Measurements from ENCODE around the gene CLIC5.
A peak's percentile ranks its signal among the peaks of the same experiment; 100 is the strongest.

The CLIC5 gene

GRCh38 chr6:45969883-45970282 lies 45.8 kb downstream of the CLIC5 start:
- Histone ChIP-seq H3K27me3 (ENCODE audit: insufficient read depth, low read length) (no peaks in the 10 kb centered on the region), H3K4me3 (ENCODE audit: low read depth, low read length) (no peak overlapping the region), H4K91ac (ENCODE audit: low read depth, low read length) (no peak overlapping the region), H2BK120ac (ENCODE audit: insufficient read depth, low read length, poor library complexity) (no peak overlapping the region), H3K9me3 (ENCODE audit: insufficient read depth, low read depth, low read length) (no peaks in the 10 kb centered on the region), H4K12ac (ENCODE audit: low read depth, low read length) (no peak overlapping the region), H3K14ac (ENCODE audit: low read length) (no peak overlapping the region), H2BK12ac (ENCODE audit: low read length) (no peak overlapping the region), H3K79me1 (ENCODE audit: low read length) (peaks cover 7% of the 10 kb centered on the region), H3K4ac (ENCODE audit: low read depth, low read length) (no peak overlapping the region), H3K27ac (ENCODE audit: low read depth, low read length) (no peak overlapping the region), H4K8ac (ENCODE audit: low read depth, low read length) (no peak overlapping the region), H3K9ac (ENCODE audit: low read length) (no peak overlapping the region), H2BK5ac (ENCODE audit: low read depth, low read length, poor library complexity) (no peak overlapping the region), H3K4me1 (ENCODE audit: control insufficient read depth in 1 of 2, insufficient read depth in 2 of 2, low read length in 2 of 2) (peaks cover 5 to 6% of the 10 kb centered on the region in 2 experiments), H3K4me2 (ENCODE audit: low read length) (no peak overlapping the region), H3K23ac (ENCODE audit: low read length) (no peak overlapping the region), H3K18ac (ENCODE audit: low read length) (no peak overlapping the region), H3K79me2 (ENCODE audit: control insufficient read depth, insufficient read depth, low read length, poor library complexity) (no peaks in the 10 kb centered on the region), H2AK5ac (ENCODE audit: low read length) (no peak overlapping the region), H3K36me3 (ENCODE audit: control insufficient read depth in 1 of 2, insufficient read depth in 2 of 2, low read length in 2 of 2) (no peaks in the 10 kb centered on the region), H2AFZ (ENCODE audit: insufficient read depth, low read length, poor library complexity) (no peak overlapping the region)
- WGBS (ENCODE audit: extremely low coverage, insufficient coverage, insufficient read length), result no CpG with 5 or more reads among the region's 2 CpGs
- no peak for DNase-seq

GRCh38 chr6:45969026-45969425 lies 46.6 kb downstream of the CLIC5 start:
- no peak overlapping the region for H3K14ac ChIP-seq (ENCODE audit: low read length)
- H4K12ac ChIP-seq (ENCODE audit: low read depth, low read length), result no peak overlapping the region
- no peak for DNase-seq
- H2AK5ac ChIP-seq (ENCODE audit: low read length), result no peak overlapping the region
- no peak overlapping the region for H2AFZ ChIP-seq (ENCODE audit: insufficient read depth, low read length, poor library complexity)
- no peak overlapping the region for H3K4me2 ChIP-seq (ENCODE audit: low read length)
- H3K36me3 ChIP-seq (ENCODE audit: control insufficient read depth in 1 of 2, insufficient read depth in 2 of 2, low read length in 2 of 2), result no peaks in the 10 kb centered on the region
- H4K8ac ChIP-seq (ENCODE audit: low read depth, low read length), result no peak overlapping the region
- no peak overlapping the region for H3K23ac ChIP-seq (ENCODE audit: low read length)
- no peak overlapping the region for H4K91ac ChIP-seq (ENCODE audit: low read depth, low read length)
- no peak overlapping the region for H2BK120ac ChIP-seq (ENCODE audit: insufficient read depth, low read length, poor library complexity)
- H3K4me1 ChIP-seq (ENCODE audit: control insufficient read depth in 1 of 2, insufficient read depth in 2 of 2, low read length in 2 of 2), result peaks cover 5 to 6% of the 10 kb centered on the region in 2 experiments
- H3K4ac ChIP-seq (ENCODE audit: low read depth, low read length), result no peak overlapping the region
- WGBS (ENCODE audit: extremely low coverage, insufficient coverage, insufficient read length), result no CpG with 5 or more reads among the region's 2 CpGs
- no peak overlapping the region for H2BK5ac ChIP-seq (ENCODE audit: low read depth, low read length, poor library complexity)
- no peaks in the 10 kb centered on the region for H3K79me2 ChIP-seq (ENCODE audit: control insufficient read depth, insufficient read depth, low read length, poor library complexity)
- H3K4me3 ChIP-seq (ENCODE audit: low read depth, low read length), result no peak overlapping the region
- H3K27me3 ChIP-seq (ENCODE audit: insufficient read depth, low read length), result no peaks in the 10 kb centered on the region
- no peak overlapping the region for H3K27ac ChIP-seq (ENCODE audit: low read depth, low read length)
- no peak overlapping the region for H2BK12ac ChIP-seq (ENCODE audit: low read length)
- H3K9me3 ChIP-seq (ENCODE audit: insufficient read depth, low read depth, low read length), result no peaks in the 10 kb centered on the region
- peaks cover 7% of the 10 kb centered on the region for H3K79me1 ChIP-seq (ENCODE audit: low read length)
- no peak overlapping the region for H3K18ac ChIP-seq (ENCODE audit: low read length)
- no peak overlapping the region for H3K9ac ChIP-seq (ENCODE audit: low read length)

GRCh38 chr6:45967363-45967762 lies 48.3 kb downstream of the CLIC5 start:
- no peak overlapping the region for H3K23ac ChIP-seq (ENCODE audit: low read length)
- no peaks in the 10 kb centered on the region for H3K27me3 ChIP-seq (ENCODE audit: insufficient read depth, low read length)
- no CpG with 5 or more reads among the region's 1 CpG for WGBS (ENCODE audit: extremely low coverage, insufficient coverage, insufficient read length)
- H3K4me3 ChIP-seq (ENCODE audit: low read depth, low read length), result no peak overlapping the region
- H3K27ac ChIP-seq (ENCODE audit: low read depth, low read length), result no peak overlapping the region
- no peak overlapping the region for H4K12ac ChIP-seq (ENCODE audit: low read depth, low read length)
- DNase-seq, result peak; percentile 68 to 86
- H3K18ac ChIP-seq (ENCODE audit: low read length), result no peak overlapping the region
- H2AFZ ChIP-seq (ENCODE audit: insufficient read depth, low read length, poor library complexity), result no peak overlapping the region
- H2BK120ac ChIP-seq (ENCODE audit: insufficient read depth, low read length, poor library complexity), result no peak overlapping the region
- H2BK12ac ChIP-seq (ENCODE audit: low read length), result no peak overlapping the region
- no peak overlapping the region for H3K4ac ChIP-seq (ENCODE audit: low read depth, low read length)
- no peak overlapping the region for H3K9ac ChIP-seq (ENCODE audit: low read length)
- no peak overlapping the region for H4K91ac ChIP-seq (ENCODE audit: low read depth, low read length)
- no peaks in the 10 kb centered on the region for H3K36me3 ChIP-seq (ENCODE audit: control insufficient read depth in 1 of 2, insufficient read depth in 2 of 2, low read length in 2 of 2)
- peaks cover 7% of the 10 kb centered on the region for H3K79me1 ChIP-seq (ENCODE audit: low read length)
- no peaks in the 10 kb centered on the region for H3K9me3 ChIP-seq (ENCODE audit: insufficient read depth, low read depth, low read length)
- no peak overlapping the region for H3K4me2 ChIP-seq (ENCODE audit: low read length)
- H3K79me2 ChIP-seq (ENCODE audit: control insufficient read depth, insufficient read depth, low read length, poor library complexity), result no peaks in the 10 kb centered on the region
- peaks cover 5 to 6% of the 10 kb centered on the region in 2 experiments for H3K4me1 ChIP-seq (ENCODE audit: control insufficient read depth in 1 of 2, insufficient read depth in 2 of 2, low read length in 2 of 2)
- H2BK5ac ChIP-seq (ENCODE audit: low read depth, low read length, poor library complexity), result no peak overlapping the region
- no peak overlapping the region for H4K8ac ChIP-seq (ENCODE audit: low read depth, low read length)
- no peak overlapping the region for H2AK5ac ChIP-seq (ENCODE audit: low read length)
- H3K14ac ChIP-seq (ENCODE audit: low read length), result no peak overlapping the region

GRCh38 chr6:45966797-45967196 lies 48.9 kb downstream of the CLIC5 start:
- H3K79me2 ChIP-seq (ENCODE audit: control insufficient read depth, insufficient read depth, low read length, poor library complexity), result no peaks in the 10 kb centered on the region
- no peak overlapping the region for H2AFZ ChIP-seq (ENCODE audit: insufficient read depth, low read length, poor library complexity)
- no peaks in the 10 kb centered on the region for H3K36me3 ChIP-seq (ENCODE audit: control insufficient read depth in 1 of 2, insufficient read depth in 2 of 2, low read length in 2 of 2)
- no peaks in the 10 kb centered on the region for H3K9me3 ChIP-seq (ENCODE audit: insufficient read depth, low read depth, low read length)
- no peak overlapping the region for H4K91ac ChIP-seq (ENCODE audit: low read depth, low read length)
- H2BK120ac ChIP-seq (ENCODE audit: insufficient read depth, low read length, poor library complexity), result peak overlapping the region; percentile 64
- H2BK5ac ChIP-seq (ENCODE audit: low read depth, low read length, poor library complexity), result no peak overlapping the region
- H2BK12ac ChIP-seq (ENCODE audit: low read length), result peak overlapping the region; percentile 12
- no peak overlapping the region for H3K27ac ChIP-seq (ENCODE audit: low read depth, low read length)
- no peak overlapping the region for H3K14ac ChIP-seq (ENCODE audit: low read length)
- H3K79me1 ChIP-seq (ENCODE audit: low read length), result peaks cover 7% of the 10 kb centered on the region
- no peak overlapping the region for H3K4me3 ChIP-seq (ENCODE audit: low read depth, low read length)
- WGBS (ENCODE audit: extremely low coverage, insufficient coverage, insufficient read length), result no CpG with 5 or more reads among the region's 3 CpGs
- no peak overlapping the region for H3K4me2 ChIP-seq (ENCODE audit: low read length)
- H4K12ac ChIP-seq (ENCODE audit: low read depth, low read length), result no peak overlapping the region
- H3K23ac ChIP-seq (ENCODE audit: low read length), result no peak overlapping the region
- DNase-seq, result no peak
- no peak overlapping the region for H3K18ac ChIP-seq (ENCODE audit: low read length)
- no peaks in the 10 kb centered on the region for H3K27me3 ChIP-seq (ENCODE audit: insufficient read depth, low read length)
- no peak overlapping the region for H3K4ac ChIP-seq (ENCODE audit: low read depth, low read length)
- no peak overlapping the region for H4K8ac ChIP-seq (ENCODE audit: low read depth, low read length)
- H3K9ac ChIP-seq (ENCODE audit: low read length), result no peak overlapping the region
- H2AK5ac ChIP-seq (ENCODE audit: low read length), result no peak overlapping the region
- H3K4me1 ChIP-seq (ENCODE audit: control insufficient read depth in 1 of 2, insufficient read depth in 2 of 2, low read length in 2 of 2), result peaks cover 5 to 6% of the 10 kb centered on the region in 2 experiments
